Colonic mucosa (tissue), 4 donors: ENCODE data around the gene BYSL. TPM values are rescaled to one million over a fixed set of nuclear protein-coding genes. Genes with fewer than 3 reads are reported as not detected.

Source experiments
- DNase-seq: peaks from one replicate; pipeline ENCODE4 v3.0.0-alpha.2; 2020
- H3K27ac ChIP-seq: fragments of 200-600 bp; one replicate; pipeline ENCODE4 v1.8.0; 2021
- H3K27me3 ChIP-seq: fragments of 200-600 bp; one replicate; pipeline ENCODE4 v1.8.0; 2021
- H3K36me3 ChIP-seq: fragments of 200-600 bp; one replicate; pipeline ENCODE4 v1.8.0; 2021
- H3K4me1 ChIP-seq: fragments of 200-600 bp; one replicate; pipeline ENCODE4 v1.8.0; 2021; ENCODE audit warnings: mild to moderate bottlenecking
- H3K4me3 ChIP-seq: fragments of 200-600 bp; one replicate; pipeline ENCODE4 v1.8.0; 2021
- H3K9ac ChIP-seq, 2 donors: one replicate each; pipeline ENCODE4 v1.7.0; 2013; ENCODE audit warnings: control low read depth in 2 of 2, low read depth in 2 of 2, low read length in 2 of 2
- H3K9me3 ChIP-seq: fragments of 200-600 bp; one replicate; pipeline ENCODE4 v1.8.0; 2021
- CTCF ChIP-seq: fragments of 200-600 bp; IDR thresholded peaks from one replicate; pipeline ENCODE4 v1.8.0; 2022; ENCODE audit warnings: antibody characterized with exemption, mild to moderate bottlenecking
- intact Hi-C: fragments of 100-400 bp; cut with DNase I; formaldehyde crosslinking; loops from one replicate; pipeline ENCODE4 v1.14.1; 2022
- total RNA-seq, 2 donors: library from RNA; stranded (reverse); fragmentation: NEBNext Ultra II Directional in 1 of 2; extraction: Animal tissue kit (Norgen Biotek cat#: 25700) in 1 of 2; gene quantifications; one replicate each; pipeline ENCODE4 v1.2.1, GENCODE V29; 2021
- donor health status: healthy.
- donor health status: DM: no; HTN: no; CAD: no.
- donor health status: DM: no; HTN: no; CAD: no.

BYSL gene
- total RNA-seq, 2 donors from 2014 or later: 10.4 to 16.4 TPM

DNA sequence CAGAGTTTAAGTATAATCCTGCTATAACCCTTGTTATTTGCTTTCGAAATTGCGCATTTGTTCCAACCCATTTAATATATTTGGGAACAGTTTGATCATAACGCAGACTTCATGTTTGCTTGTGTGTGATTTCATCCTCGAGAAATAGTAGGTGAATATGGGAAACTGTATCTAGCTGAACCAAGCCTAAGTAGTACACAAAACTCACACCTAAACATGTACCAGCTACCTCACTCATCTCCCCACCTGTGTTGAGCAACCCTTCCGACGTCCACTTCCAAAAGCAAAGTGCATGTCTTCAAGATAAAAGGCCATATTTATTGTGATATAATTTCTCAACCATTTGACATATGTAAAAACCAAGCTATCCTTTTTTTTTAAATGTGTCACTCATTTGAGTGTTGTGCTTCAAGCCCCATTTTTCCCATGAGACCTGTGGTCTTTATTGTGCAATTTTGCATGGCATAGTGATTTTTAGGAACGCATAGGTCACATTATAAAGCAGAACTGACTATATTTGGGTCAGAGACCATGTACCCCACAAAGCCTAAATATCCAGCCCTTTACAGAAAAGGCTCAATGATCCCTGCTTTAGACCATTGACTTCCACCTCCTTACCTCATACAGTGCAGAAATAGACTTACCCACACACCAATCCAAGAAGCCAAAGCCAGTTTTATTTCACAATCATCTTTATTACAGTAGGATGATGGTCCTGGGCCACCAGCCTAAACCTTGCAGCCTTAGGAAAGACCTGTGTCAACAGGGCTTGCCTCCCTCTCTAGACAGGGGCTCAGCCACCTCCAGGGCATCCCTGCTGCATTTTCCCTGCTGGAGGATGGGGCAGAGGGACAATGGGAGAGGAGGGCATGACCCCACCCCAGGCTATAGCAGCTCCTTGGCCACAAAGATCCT is 13.2 kb downstream of the BYSL start:
- no peaks in the 10 kb centered on the region for H3K27me3 ChIP-seq
- H3K36me3 ChIP-seq: peaks cover 11% of the 10 kb centered on the region
- DNase-seq: no peak
- H3K27ac ChIP-seq: no peak overlapping the region
- TF ChIP-seq CTCF: no peak
- H3K9ac ChIP-seq: no peak overlapping the region
- no peak overlapping the region for H3K4me3 ChIP-seq
- H3K9me3 ChIP-seq: no peaks in the 10 kb centered on the region
- intact Hi-C loops: loop anchor here (5.0 kb wide), 1 partner anchor 108 kb away; no protein-coding TSS in a partner anchor
- H3K4me1 ChIP-seq: peaks cover 10% of the 10 kb centered on the region

- H3K36me3 ChIP-seq: peaks cover 11% of the 10 kb centered on the region
- no peak overlapping the region for H3K9ac ChIP-seq
- H3K4me1 ChIP-seq: peaks cover 16% of the 10 kb centered on the region
- H3K27me3 ChIP-seq: no peaks in the 10 kb centered on the region
- no peak overlapping the region for H3K4me3 ChIP-seq
- DNase-seq: no peak
- H3K27ac ChIP-seq: no peak overlapping the region
- intact Hi-C loops: loop anchor here (5.0 kb wide), 1 partner anchor 107 kb away; no protein-coding TSS in a partner anchor
- TF ChIP-seq CTCF: no peak
- no peaks in the 10 kb centered on the region for H3K9me3 ChIP-seq
These were observed 13.9 kb downstream of the BYSL start for GRCh38 chr6:41935193-41935574.

- no peak overlapping the region for H3K4me3 ChIP-seq
- no peak for TF ChIP-seq CTCF
- no peak overlapping the region for H3K27ac ChIP-seq
- no peak for DNase-seq
- peaks cover 11% of the 10 kb centered on the region for H3K36me3 ChIP-seq
- intact Hi-C loops: loop anchor here (5.0 kb wide), 1 partner anchor 107 kb away; no protein-coding TSS in a partner anchor
- no peak overlapping the region for H3K9ac ChIP-seq
- H3K4me1 ChIP-seq: peaks cover 18% of the 10 kb centered on the region
- H3K27me3 ChIP-seq: no peaks in the 10 kb centered on the region
- no peaks in the 10 kb centered on the region for H3K9me3 ChIP-seq
These were observed 14.4 kb downstream of the BYSL start for GRCh38 chr6:41935685-41936072.

GRCh38 chr6:41936073-41936837 is 15.0 kb downstream of the BYSL start:
- TF ChIP-seq CTCF: peak; percentile 70
- DNase-seq: peak; percentile 72
- Histone ChIP-seq H3K9ac (no peak overlapping the region), H3K4me3 (no peak overlapping the region), H3K9me3 (no peaks in the 10 kb centered on the region), H3K36me3 (peaks cover 11% of the 10 kb centered on the region), H3K27ac (no peak overlapping the region), H3K27me3 (no peaks in the 10 kb centered on the region), H3K4me1 (peaks cover 18% of the 10 kb centered on the region)
- intact Hi-C loops: loop anchor here (5.0 kb wide), 1 partner anchor 106 kb away; no protein-coding TSS in a partner anchor

DNA sequence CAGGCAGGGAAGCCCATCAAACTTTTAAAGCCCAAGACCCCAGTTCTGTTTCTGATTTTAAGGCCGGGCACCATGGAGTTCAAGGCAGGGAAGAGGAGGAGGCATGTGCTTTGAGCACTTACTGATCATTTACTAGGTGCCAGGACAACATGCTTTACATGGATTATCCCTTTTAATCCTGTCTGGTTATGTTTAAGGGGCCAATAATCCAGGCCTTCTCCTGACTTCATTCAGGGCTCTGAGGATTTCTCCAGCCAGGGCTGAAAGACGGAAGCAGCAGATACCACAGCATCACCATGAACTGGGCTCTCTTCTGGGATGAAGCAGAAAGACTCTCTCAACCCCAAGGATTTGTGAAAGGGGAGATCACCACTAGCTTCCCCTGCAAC is 16.2 kb downstream of the BYSL start:
- Histone ChIP-seq H3K36me3 (peaks cover 4% of the 10 kb centered on the region), H3K4me1 (peaks cover 21% of the 10 kb centered on the region), H3K27ac (peak overlapping the region; percentile 35), H3K9ac (no peak overlapping the region), H3K4me3 (no peak overlapping the region), H3K27me3 (no peaks in the 10 kb centered on the region), H3K9me3 (no peaks in the 10 kb centered on the region)
- intact Hi-C loops: loop anchor here (5.0 kb wide), 1 partner anchor 105 kb away; no protein-coding TSS in a partner anchor
- TF ChIP-seq CTCF: no peak
- DNase-seq: no peak
